ENCODE measurements around the gene CSTPP1. TPM values are rescaled to one million over a fixed set of nuclear protein-coding genes. Genes with fewer than 3 reads are reported as not detected.

Gene CSTPP1
- total RNA-seq, 2 donors from 2014 or later, result 17.8 to 19.8 TPM

GRCh38 chr11:47018637-47019036 lies 82.1 kb downstream of the CSTPP1 start:
- DNase-seq (ENCODE audit: low spot score), result no peak
- intact Hi-C loops (cut with DNase I), result no loop called here

GRCh38 chr11:47020793-47021526 lies 84.4 kb downstream of the CSTPP1 start:
- DNase-seq (ENCODE audit: low spot score), result no peak
- intact Hi-C loops (cut with DNase I), result no loop called here

- DNase-seq (ENCODE audit: low spot score), result no peak
- intact Hi-C loops (cut with DNase I), result no loop called here
Measured at GRCh38 chr11:47021527-47021818, 84.9 kb downstream of the CSTPP1 start.

GRCh38 chr11:47021965-47022364 lies 85.4 kb downstream of the CSTPP1 start:
- no peak for DNase-seq (ENCODE audit: low spot score)
- intact Hi-C loops (cut with DNase I), result no loop called here

DNA sequence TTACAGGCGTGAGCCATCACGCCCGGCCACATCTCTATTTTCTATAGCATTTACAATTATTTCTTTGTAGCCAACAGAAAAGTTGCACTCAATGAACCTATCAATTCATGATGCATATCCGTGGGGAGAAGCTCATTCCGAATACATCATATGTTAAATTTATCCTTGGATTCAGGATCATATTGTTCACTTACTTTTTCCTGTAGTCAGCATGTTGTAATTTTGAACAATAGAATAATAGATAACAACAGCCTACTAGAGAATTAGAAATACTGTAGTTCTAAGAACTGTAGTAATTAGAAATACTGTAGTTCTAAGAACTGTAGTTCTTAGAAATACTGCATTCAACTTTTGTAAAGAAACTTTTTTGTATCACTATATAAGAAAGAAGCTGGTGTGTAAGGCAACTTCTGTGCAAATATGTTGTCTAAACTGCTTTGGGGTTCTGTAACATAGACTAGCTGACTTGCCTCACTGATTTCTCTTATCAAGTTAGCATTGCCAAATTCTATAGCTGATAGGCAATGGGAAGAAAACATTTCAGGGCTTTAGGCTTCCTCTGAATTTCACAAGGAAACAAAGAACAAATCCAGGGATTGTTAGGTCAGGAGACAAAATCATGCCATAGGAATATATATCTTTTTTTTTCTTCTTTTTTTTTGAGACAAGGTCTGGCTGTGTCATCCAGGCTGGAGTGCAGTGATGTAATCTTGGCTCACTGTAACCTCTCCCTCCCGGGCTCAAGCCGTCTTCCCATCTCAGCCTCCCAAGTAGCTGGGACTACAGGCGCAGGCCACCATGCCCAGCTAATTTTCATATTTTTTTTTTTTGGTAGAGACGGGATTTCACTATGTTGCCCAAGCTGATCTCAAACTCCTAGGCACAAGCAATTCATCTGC lies 91.9 kb downstream of the CSTPP1 start:
- no peak for DNase-seq (ENCODE audit: low spot score)
- intact Hi-C loops (cut with DNase I), result no loop called here

DNA sequence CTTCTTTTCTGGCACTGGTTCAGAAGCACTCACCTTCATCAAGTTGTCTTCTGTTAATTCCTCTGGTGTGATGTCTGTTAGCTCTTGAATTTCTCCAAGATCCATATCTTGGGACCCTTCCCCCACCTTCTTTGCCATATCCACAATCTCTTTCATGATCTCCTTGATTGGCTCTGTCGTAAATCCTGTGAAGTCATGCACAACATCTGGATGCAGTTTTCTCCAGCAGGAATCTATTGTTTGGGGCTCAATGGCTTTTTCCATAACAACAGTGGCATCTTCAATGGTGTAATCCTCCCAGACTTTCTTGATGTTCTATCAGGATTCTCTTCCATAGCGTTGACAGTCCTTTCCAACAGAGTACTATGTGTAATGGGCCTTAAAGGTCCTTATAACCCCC lies 96.9 kb downstream of the CSTPP1 start:
- no peak for DNase-seq (ENCODE audit: low spot score)
- intact Hi-C loops (cut with DNase I), result no loop called here

- DNase-seq (ENCODE audit: low spot score), result no peak
Measured at GRCh38 chr11:47034091-47034490, 97.5 kb downstream of the CSTPP1 start.

GRCh38 chr11:47035108-47035507 lies 98.5 kb downstream of the CSTPP1 start:
- intact Hi-C loops (cut with DNase I), result no loop called here
- DNase-seq (ENCODE audit: low spot score), result no peak

More at GRCh38 chr11:47034091-47034490, 97.5 kb downstream of the CSTPP1 start:
- intact Hi-C loops (cut with DNase I), result no loop called here

GRCh38 chr11:47044119-47044518 lies 107.6 kb downstream of the CSTPP1 start:
- intact Hi-C loops (cut with DNase I), result no loop called here
- no peak for DNase-seq (ENCODE audit: low spot score)

GRCh38 chr11:47047972-47048371 lies 111.4 kb downstream of the CSTPP1 start:
- intact Hi-C loops (cut with DNase I), result no loop called here
- DNase-seq (ENCODE audit: low spot score), result no peak

DNA sequence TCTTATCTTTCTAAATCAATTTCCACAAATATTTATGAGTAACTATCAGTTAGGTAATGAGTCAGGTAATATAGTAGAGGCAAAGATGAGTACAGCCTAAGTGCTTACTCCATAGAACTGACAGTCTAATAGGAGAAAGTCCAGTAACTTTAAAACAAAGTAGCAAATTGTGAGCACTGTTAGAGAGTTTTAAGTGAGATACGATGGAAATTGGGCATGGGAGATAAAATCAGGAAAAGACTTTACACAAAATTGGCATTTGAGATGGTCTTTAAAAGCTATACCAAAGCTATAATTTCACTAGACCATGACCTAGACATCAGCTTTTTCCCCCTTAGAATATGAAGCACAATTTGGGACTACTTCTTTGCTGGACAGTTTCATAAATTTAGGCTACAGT lies 113.7 kb downstream of the CSTPP1 start:
- no peak for DNase-seq (ENCODE audit: low spot score)
- intact Hi-C loops (cut with DNase I), result no loop called here

- intact Hi-C loops (cut with DNase I), result no loop called here
- no peak for DNase-seq (ENCODE audit: low spot score)
Measured at GRCh38 chr11:47051217-47051616, 114.7 kb downstream of the CSTPP1 start.

DNA sequence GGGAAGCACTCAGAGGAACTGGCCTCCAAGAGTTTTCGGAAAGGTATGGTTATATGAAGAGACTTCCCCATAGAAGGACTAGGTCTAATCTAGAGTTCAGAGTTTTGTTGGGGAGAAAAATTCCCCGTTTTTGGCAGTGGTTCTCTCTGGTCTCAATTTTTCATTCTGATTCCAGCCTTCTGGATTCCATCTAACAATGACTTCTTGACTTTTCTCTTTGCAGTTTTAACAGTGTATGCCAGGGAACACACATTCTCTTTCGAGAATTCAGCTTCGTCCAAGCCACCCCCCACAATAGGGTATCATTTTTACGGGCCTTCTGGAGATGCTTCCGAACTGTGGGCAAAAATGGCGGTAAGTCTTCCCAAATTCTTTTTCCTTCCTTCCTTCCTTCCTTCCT lies 115.6 kb downstream of the CSTPP1 start:
- no peak for DNase-seq (ENCODE audit: low spot score)
- intact Hi-C loops (cut with DNase I), result no loop called here

DNA sequence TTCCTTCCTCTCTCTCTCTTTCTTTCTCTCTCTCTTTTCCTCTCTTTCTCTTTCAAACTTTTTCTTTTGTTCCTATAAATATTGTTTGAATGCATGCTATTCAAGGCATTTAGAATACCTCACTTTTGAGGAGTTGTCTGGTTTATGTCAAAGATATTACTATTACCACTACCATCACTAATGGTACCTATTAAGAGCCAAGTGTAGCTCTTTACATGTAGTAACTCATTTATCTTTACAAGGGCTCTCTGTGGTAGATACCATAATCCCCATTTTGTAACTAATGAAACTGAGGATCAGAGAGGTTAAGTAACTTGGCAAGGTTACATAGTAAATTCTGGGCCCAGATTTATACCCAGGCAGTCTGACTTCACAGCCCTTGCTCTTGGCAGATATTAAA lies 116.0 kb downstream of the CSTPP1 start:
- DNase-seq (ENCODE audit: low spot score), result no peak
- intact Hi-C loops (cut with DNase I), result no loop called here

- DNase-seq (ENCODE audit: low spot score), result no peak
- intact Hi-C loops (cut with DNase I), result loop anchor here in 1 of 2 donors (5.0 kb wide), 1 partner anchor 143 kb away; no protein-coding TSS in a partner anchor
Measured at GRCh38 chr11:47055534-47055933, 119.0 kb downstream of the CSTPP1 start.

DNA sequence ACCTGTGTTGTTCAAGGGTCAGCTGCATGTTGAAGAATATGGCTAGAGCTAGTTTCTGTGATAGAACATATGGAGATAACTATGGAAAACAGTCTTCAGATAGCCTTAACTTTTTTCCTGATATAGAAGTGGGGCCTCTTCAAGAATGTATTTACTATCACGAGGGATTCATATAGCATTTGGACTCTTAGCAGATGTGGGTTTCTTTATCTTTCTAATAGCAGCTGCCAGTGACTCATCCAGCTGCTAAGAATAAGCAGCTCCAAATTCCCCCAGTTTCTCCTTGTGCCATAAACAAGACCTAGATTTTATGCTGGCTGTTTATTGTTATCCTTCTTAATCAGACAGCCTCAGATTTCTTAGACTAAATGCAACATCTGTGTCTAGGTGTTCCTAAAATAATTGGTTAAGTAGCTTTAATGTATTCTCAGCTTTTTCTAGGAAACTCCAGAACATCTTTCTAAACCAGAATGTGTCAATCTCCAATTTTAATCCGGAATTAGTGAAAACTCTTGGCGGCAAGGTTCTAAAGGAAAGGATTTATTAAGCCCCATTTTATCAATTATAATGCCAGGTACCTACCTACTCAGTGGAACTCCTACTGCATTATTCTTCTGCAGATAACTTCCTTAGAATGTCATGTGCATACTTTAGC lies 119.8 kb downstream of the CSTPP1 start:
- no peak for DNase-seq (ENCODE audit: low spot score)
- intact Hi-C loops (cut with DNase I), result loop anchor here in 1 of 2 donors (5.0 kb wide), 1 partner anchor 144 kb away; no protein-coding TSS in a partner anchor

DNA sequence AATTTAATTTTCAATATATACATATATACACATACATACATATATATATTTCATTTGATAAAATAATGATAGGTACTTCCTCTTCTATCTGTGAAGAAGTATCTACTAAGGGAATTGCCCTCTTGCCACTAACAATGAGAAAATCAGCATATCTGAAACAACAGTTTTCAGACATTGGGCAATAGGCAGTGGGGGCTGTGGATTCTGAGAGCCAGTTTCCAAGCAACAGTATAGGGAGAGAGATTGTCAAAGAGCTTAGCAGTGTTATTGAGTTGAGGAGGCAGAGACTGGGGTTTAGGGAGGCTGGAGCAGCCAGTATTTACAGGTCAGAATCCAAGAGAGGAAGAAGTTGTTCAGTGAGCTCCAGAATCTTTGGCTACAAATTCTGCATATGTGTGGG lies 120.8 kb downstream of the CSTPP1 start:
- intact Hi-C loops (cut with DNase I), result loop anchor here in 1 of 2 donors (5.0 kb wide), 1 partner anchor 145 kb away; no protein-coding TSS in a partner anchor
- DNase-seq (ENCODE audit: low spot score), result no peak

DNA sequence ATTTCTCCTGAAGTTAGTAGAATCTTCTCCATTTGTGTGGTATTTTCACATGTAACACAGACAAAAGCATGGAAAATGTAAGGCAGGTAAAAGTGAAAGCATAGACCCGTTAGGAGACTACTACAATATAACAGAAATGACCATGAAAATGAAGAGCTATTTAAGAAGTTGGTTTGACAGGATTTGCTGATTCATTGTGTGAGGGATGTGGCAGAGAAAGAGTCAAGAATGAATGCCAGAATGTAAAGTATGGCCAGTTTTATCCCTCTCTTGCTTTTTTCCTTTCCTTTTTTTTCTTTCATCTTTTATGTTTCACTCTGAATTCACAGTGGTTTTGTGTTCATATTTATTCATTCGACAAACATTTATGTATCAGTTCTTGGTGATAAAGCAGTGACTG lies 124.2 kb downstream of the CSTPP1 start:
- intact Hi-C loops (cut with DNase I), result no loop called here
- DNase-seq (ENCODE audit: low spot score), result no peak

DNA sequence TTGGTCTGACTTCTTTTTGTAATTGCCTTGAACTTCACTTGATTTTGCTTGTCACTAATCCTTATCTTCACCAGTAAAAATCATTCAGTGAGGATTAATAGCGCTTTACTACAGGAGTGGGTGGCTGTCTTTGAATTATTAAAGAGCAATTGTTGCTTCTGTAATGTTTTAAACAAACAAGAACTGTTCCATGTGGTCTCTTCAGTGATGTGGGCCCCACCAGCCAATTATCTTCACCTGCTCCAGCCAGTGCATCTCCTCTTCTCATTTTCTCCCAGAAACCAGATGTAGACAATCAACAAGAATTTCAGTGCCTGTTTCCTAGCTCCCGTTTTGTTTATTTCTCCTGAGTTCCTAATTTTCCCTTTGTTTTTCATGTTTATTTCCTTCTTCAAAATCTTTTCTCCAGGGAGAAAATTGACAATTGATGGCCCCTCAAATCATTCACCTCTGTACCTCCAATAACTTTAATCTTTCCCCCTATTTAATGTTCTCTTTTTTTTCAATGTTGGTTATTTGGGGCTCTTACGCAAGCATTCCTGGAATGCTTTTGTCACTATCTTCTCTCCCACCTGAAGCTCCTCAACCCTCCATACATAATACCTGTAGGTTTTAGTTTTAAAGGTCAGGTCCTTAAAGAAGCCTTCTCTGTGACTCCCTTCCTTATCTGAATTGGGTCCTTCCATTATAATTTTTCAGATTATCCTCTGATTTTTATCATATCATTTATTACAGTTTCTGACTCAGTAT lies 125.0 kb downstream of the CSTPP1 start:
- intact Hi-C loops (cut with DNase I), result no loop called here

More for the DNA sequence above, 125.0 kb downstream of the CSTPP1 start:
- DNase-seq (ENCODE audit: low spot score), result no peak

Measured in posterior vena cava (tissue), 2 donors.